Measurements from ENCODE around the gene DOK3.

DNA sequence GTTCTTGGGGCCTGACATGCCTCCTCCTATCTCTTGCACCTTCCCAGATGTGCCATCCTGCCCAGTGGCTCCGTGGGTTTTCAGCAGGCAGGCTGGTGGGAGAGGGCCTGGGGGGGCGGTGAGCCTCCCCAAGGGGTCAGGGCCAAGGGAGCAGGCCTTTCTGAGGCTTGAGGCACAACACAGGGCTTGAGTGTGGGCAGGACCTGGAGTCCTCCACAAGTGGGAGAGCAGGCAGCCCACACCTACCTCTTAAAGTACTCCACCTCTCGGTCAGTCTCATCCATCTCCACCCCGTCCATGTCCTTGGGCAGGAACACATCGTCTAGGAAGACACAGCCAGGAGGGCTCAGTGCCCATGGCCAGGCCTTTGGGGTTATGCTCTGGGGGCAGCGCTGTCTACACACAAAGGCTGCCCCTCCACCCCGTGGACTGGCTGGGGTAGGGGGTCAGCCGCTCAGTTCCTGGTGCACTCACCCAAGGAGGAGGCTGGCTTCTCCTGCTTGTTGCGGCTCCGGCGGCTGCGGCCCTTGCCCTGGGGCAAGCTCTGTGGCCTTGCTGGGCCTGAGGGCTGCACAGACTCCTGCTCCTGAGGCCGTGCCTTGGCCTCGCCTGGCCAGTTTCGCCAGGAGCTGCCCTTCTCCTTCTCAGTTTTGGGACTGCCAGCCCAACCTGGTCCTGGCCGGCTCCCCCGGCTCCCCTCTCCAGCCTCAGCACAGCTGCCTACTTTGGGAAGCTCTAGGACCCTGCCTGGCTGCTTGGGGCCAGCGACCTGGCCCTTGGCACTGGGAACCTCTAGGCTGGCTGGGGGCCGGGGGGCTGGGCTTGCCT is 14.3 kb upstream of the DOK3 start:
- TF ChIP-seq POLR2A (IDR thresholded peaks at IDR 0.05): no peak
- TF ChIP-seq POLR2AphosphoS5 (IDR thresholded peaks at IDR 0.05): peak in 1 of 3 donors; percentile 56
